CD8-positive, alpha-beta memory T cell (primary cell): ENCODE measurements around the gene ABHD6. TPM values are rescaled to one million over a fixed set of nuclear protein-coding genes. Genes with fewer than 3 reads are reported as not detected.
"Not testable (repeated sequence)": the region's sequence is repeated elsewhere in the genome, so short reads cannot be mapped to it uniquely, and the experiment has no call there.

Source experiments
- CTCF ChIA-PET: fragments of 350-600 bp; sonication (Branson Sonifier 250); formaldehyde crosslinking; loops from one replicate; lab custom pipeline; 2021; ENCODE audit warnings: antibody characterized with exemption; lab: Charles Lee
- POLR2A ChIA-PET: fragments of 350-600 bp; sonication (Branson Sonifier 250); formaldehyde crosslinking; loops from one replicate; lab custom pipeline; 2021; ENCODE audit warnings: antibody characterized with exemption; lab: Charles Lee
- DNase-seq, 5 donors: peaks; one replicate each; pipeline versions ENCODE4 v3.0.0 to v3.0.0-alpha.2; 2020 to 2022; ENCODE audit warnings: mixed read lengths in 1 of 5
- H3K27ac ChIP-seq: one replicate; pipeline ENCODE4 v1.7.0; 2013; ENCODE audit warnings: low read depth, mild to moderate bottlenecking, low read length, moderate library complexity
- H3K27me3 ChIP-seq: 2 replicates; pipeline ENCODE4 v1.7.0; 2013; ENCODE audit warnings: low read length, mild to moderate bottlenecking; ENCODE audit not compliant: insufficient read depth, poor library complexity, severe bottlenecking
- H3K36me3 ChIP-seq: 2 replicates; pipeline ENCODE4 v1.7.0; 2013; ENCODE audit warnings: mild to moderate bottlenecking, low read length, moderate library complexity; ENCODE audit not compliant: insufficient read depth
- H3K4me1 ChIP-seq: 2 replicates; pipeline ENCODE4 v1.7.0; 2013; ENCODE audit warnings: mild to moderate bottlenecking, low read length, moderate library complexity; ENCODE audit not compliant: insufficient read depth
- H3K4me3 ChIP-seq: 2 replicates; pipeline ENCODE4 v1.7.0; 2013; ENCODE audit warnings: mild to moderate bottlenecking, low read length
- H3K9me3 ChIP-seq: 2 replicates; pipeline ENCODE4 v1.7.0; 2013; ENCODE audit warnings: mild to moderate bottlenecking, low read length
- H3K27ac Mint-ChIP-seq, 8 donors: one replicate each; pipeline ENCODE4 v1.8.0; 2020 to 2021; ENCODE audit warnings: mixed read lengths in 8 of 8, mild to moderate bottlenecking in 6 of 8, inconsistent platforms in 3 of 8, moderate library complexity in 3 of 8
- H3K27me3 Mint-ChIP-seq, 2 donors: one replicate each; pipeline ENCODE4 v1.8.0; 2020 to 2021; ENCODE audit warnings: mixed read lengths in 2 of 2, mild to moderate bottlenecking in 1 of 2, moderate library complexity in 1 of 2
- H3K36me3 Mint-ChIP-seq, 3 donors: one replicate each; pipeline ENCODE4 v1.8.0; 2020 to 2021; ENCODE audit warnings: mixed read lengths in 3 of 3, inconsistent platforms in 1 of 3, mild to moderate bottlenecking in 1 of 3
- H3K4me1 Mint-ChIP-seq, 3 donors: one replicate each; pipeline ENCODE4 v1.8.0; 2020 to 2021; ENCODE audit warnings: mixed read lengths in 3 of 3, inconsistent platforms in 1 of 3, mild to moderate bottlenecking in 1 of 3
- H3K4me3 Mint-ChIP-seq, 7 donors: one replicate each; pipeline ENCODE4 v1.8.0; 2020 to 2021; ENCODE audit warnings: mixed read lengths in 7 of 7, mild to moderate bottlenecking in 6 of 7, moderate library complexity in 4 of 7, inconsistent platforms in 2 of 7
- H3K9me3 Mint-ChIP-seq, 5 donors: one replicate each; pipeline ENCODE4 v1.8.0; 2020 to 2022; ENCODE audit warnings: mixed read lengths in 5 of 5, mild to moderate bottlenecking in 3 of 5, moderate library complexity in 2 of 5, inconsistent platforms in 1 of 5
- polyA plus RNA-seq: library from polyadenylated mRNA; unstranded; fragments of 300-500 nt; fragmentation: Illumina TruSeq; gene quantifications from one replicate; pipeline ENCODE4 v1.2.3, GENCODE V29; 2021
- total RNA-seq, 2 experiments: library from RNA; stranded (reverse); gene quantifications; one replicate each; pipeline ENCODE4 v1.2.3, GENCODE V29; 2021

The ABHD6 gene
- total and polyA plus RNA-seq, 3 experiments from 2014 or later, result 6.6 to 10.6 (median 7.1) TPM

DNA sequence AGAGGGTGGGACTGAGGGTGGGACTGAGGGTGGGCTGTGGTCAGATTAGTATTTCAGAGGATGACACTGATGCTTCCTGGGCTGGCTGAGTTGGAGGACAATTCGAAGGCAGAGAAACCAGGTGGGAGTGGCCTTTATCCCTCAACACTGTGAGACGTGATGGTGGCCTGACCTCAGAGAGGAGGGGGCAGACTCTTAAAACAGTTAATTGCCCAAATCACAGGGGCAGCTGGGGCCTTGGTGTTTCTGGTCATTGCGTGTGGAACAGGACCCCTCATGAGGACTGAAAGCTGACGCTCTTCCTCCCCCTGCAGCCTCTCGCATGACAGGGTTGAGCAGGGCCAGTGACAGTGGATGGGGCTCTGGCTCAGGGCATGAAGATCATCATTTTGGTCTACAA is 45.5 kb upstream of the ABHD6 start:
- Mint-ChIP-seq H3K36me3 (no peaks in the 10 kb centered on the region), H3K4me3 (no peak overlapping the region), H3K9me3 (no peaks in the 10 kb centered on the region), H3K27ac (peak overlapping the region in 1 of 8 donors; percentile 43), H3K27me3 (no peaks in the 10 kb centered on the region), H3K4me1 (peaks cover 0 to 3% (median 0%) of the 10 kb centered on the region in 3 donors)
- Histone ChIP-seq H3K27me3 (no peaks in the 10 kb centered on the region), H3K27ac (no peak overlapping the region), H3K4me1 (no peaks in the 10 kb centered on the region), H3K36me3 (no peaks in the 10 kb centered on the region), H3K9me3 (no peaks in the 10 kb centered on the region), H3K4me3 (no peak overlapping the region)
- ChIA-PET POLR2A (no interaction called here), CTCF (interaction anchor here (1.3 kb wide), 1 partner anchor 15 kb away, joined by 5 read pairs; no protein-coding TSS in a partner anchor)
- DNase-seq, result peak in 1 of 5 donors; percentile 15

DNA sequence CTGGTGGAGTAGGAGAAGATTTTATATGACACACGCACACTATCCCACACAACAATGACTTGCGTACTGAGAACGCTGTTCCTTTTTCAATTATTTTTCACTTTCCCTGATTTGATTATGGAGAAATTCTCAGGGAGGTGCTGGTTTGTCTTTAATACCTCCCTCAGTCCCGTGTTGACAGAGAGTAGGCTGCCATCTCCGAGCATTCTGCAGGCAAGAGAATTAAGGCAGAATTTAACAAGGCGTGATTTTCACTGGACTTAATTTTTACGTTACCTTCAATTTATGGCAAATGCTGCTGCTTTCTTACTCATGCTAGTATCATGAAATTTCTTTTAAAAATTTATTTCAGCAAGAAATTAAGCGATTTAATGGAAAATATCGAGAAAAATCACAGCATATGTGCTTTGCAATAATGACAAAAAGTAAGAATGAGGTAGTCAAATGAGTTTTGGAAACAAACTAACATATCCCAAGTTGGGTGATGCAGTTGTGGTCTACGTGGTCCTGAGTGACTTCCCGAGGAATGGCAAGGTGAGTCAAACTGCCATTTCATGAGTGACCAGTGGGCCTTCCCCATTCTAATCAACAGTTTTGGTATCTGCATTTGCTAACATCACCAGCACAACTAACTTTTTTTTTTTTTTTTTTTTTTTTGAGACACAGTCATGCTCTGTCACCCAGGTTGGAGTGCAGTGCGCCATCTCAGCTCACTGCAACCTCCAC is 43.7 kb upstream of the ABHD6 start:
- H3K27me3 Mint-ChIP-seq, result no peaks in the 10 kb centered on the region

GRCh38 chr3:58197588-58197987 is 40.0 kb upstream of the ABHD6 start:
- ChIA-PET CTCF (no interaction called here), POLR2A (no interaction called here)
- H3K9me3 ChIP-seq, result no peaks in the 10 kb centered on the region
- no peak overlapping the region for H3K27ac Mint-ChIP-seq
- no peak overlapping the region for H3K4me3 Mint-ChIP-seq
- H3K36me3 ChIP-seq, result no peaks in the 10 kb centered on the region
- H3K4me1 ChIP-seq, result no peaks in the 10 kb centered on the region
- peak in 1 of 5 donors; percentile 10 for DNase-seq
- peaks cover 0 to 6% (median 4%) of the 10 kb centered on the region in 5 donors for H3K9me3 Mint-ChIP-seq
- no peak overlapping the region for H3K27ac ChIP-seq
- peaks cover 4 to 10% of the 10 kb centered on the region in 2 donors for H3K27me3 Mint-ChIP-seq
- no peaks in the 10 kb centered on the region for H3K4me1 Mint-ChIP-seq
- H3K27me3 ChIP-seq, result no peaks in the 10 kb centered on the region
- no peak overlapping the region for H3K4me3 ChIP-seq
- no peaks in the 10 kb centered on the region for H3K36me3 Mint-ChIP-seq

More for the DNA sequence above, 43.7 kb upstream of the ABHD6 start:
- Mint-ChIP-seq H3K36me3 (no peaks in the 10 kb centered on the region), H3K4me1 (no peaks in the 10 kb centered on the region), H3K4me3 (no peak overlapping the region), H3K9me3 (no peaks in the 10 kb centered on the region), H3K27ac (no peak overlapping the region)
- DNase-seq, result no peak
- Histone ChIP-seq H3K27ac (no peak overlapping the region), H3K4me1 (no peaks in the 10 kb centered on the region), H3K4me3 (no peak overlapping the region), H3K36me3 (no peaks in the 10 kb centered on the region), H3K9me3 (no peaks in the 10 kb centered on the region), H3K27me3 (no peaks in the 10 kb centered on the region)
- CTCF ChIA-PET, result interaction anchor here (1.3 kb wide), 1 partner anchor 17 kb away, joined by 5 read pairs; no protein-coding TSS in a partner anchor
- POLR2A ChIA-PET, result interaction anchor here (0.8 kb wide), 1 partner anchor 83 kb away, joined by 11 read pairs; no protein-coding TSS in a partner anchor

DNA sequence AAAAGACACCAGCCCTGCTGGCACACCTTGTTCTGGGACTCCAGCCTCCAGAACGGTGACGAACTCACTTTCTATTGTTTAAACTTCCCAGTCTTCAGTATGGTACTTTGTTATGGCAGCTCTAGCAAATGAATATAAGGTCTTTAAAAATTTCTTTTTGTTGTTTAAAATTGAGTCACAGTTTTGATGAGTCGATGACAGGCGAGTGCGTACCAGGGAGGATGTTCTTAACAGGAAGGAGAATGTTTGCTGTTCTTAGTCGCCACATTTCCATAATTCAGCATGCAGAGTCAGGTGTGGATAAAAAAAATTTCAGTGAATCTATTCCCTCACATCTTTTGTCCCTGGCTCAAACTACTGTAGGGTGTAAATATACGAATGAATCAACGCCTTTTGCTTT is 39.2 kb upstream of the ABHD6 start:
- H3K4me1 Mint-ChIP-seq, result no peaks in the 10 kb centered on the region
- POLR2A ChIA-PET, result no interaction called here
- H3K27ac ChIP-seq, result no peak overlapping the region
- no peaks in the 10 kb centered on the region for H3K36me3 ChIP-seq
- no peak overlapping the region for H3K4me3 ChIP-seq
- no peaks in the 10 kb centered on the region for H3K4me1 ChIP-seq
- no peak for DNase-seq
- H3K27me3 Mint-ChIP-seq, result peaks cover 9 to 15% of the 10 kb centered on the region in 2 donors
- H3K27me3 ChIP-seq, result no peaks in the 10 kb centered on the region
- CTCF ChIA-PET, result no interaction called here
- H3K36me3 Mint-ChIP-seq, result no peaks in the 10 kb centered on the region
- H3K4me3 Mint-ChIP-seq, result no peak overlapping the region
- H3K9me3 ChIP-seq, result no peaks in the 10 kb centered on the region
- peaks cover 0 to 9% (median 6%) of the 10 kb centered on the region in 5 donors for H3K9me3 Mint-ChIP-seq
- H3K27ac Mint-ChIP-seq, result no peak overlapping the region

- H3K27me3 Mint-ChIP-seq, result peaks cover 9 to 15% of the 10 kb centered on the region in 2 donors
- Histone ChIP-seq H3K9me3 (no peaks in the 10 kb centered on the region), H3K27me3 (no peaks in the 10 kb centered on the region), H3K27ac (no peak overlapping the region), H3K4me1 (no peaks in the 10 kb centered on the region), H3K4me3 (no peak overlapping the region), H3K36me3 (no peaks in the 10 kb centered on the region)
- peaks cover 0 to 9% (median 6%) of the 10 kb centered on the region in 5 donors for H3K9me3 Mint-ChIP-seq
- ChIA-PET CTCF (interaction anchor here (0.8 kb wide), 1 partner anchor 9 kb away, joined by 3 read pairs; no protein-coding TSS in a partner anchor), POLR2A (no interaction called here)
- H3K4me3 Mint-ChIP-seq, result no peak overlapping the region
- H3K4me1 Mint-ChIP-seq, result no peaks in the 10 kb centered on the region
- H3K27ac Mint-ChIP-seq, result no peak overlapping the region
- no peak for DNase-seq
- H3K36me3 Mint-ChIP-seq, result no peaks in the 10 kb centered on the region
These were observed 38.8 kb upstream of the ABHD6 start for GRCh38 chr3:58198804-58199203.

DNA sequence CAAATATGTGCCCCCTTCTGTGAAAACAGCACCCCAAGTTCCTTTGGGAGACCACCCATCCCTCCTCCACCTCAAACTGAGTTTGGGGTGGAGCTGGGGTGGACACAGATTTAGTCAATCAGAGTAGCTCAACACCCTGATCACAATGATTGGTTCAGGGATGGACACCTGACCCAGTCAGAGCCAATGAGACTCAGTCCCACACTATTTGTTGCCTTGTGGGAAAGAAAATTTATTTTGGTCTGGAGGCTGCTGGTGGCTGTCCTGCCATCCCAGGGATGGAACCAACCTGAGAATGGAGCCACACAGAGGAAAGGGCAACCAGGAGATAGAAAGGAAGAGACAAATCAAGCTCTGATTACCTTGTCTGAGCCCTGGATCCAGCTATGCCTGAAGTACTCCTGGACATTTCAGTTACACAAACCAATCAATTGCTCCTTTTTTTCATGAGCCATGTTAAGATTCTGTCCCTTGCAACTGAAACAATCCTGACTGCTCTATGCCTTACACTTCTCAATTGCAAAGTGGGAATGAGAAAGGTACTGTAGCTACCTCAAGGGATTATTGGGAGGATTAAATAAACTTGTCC is 37.4 kb upstream of the ABHD6 start:
- H3K4me1 Mint-ChIP-seq, result no peaks in the 10 kb centered on the region
- H3K9me3 Mint-ChIP-seq, result peaks cover 0 to 9% (median 6%) of the 10 kb centered on the region in 5 donors
- ChIA-PET CTCF (interaction anchor here (2.7 kb wide), 1 partner anchor 12 kb away, joined by 12 read pairs; no protein-coding TSS in a partner anchor), POLR2A (no interaction called here)
- H3K27me3 Mint-ChIP-seq, result peaks cover 12 to 15% of the 10 kb centered on the region in 2 donors
- no peaks in the 10 kb centered on the region for H3K36me3 ChIP-seq
- H3K9me3 ChIP-seq, result no peaks in the 10 kb centered on the region
- H3K27me3 ChIP-seq, result no peaks in the 10 kb centered on the region
- no peaks in the 10 kb centered on the region for H3K36me3 Mint-ChIP-seq
- no peaks in the 10 kb centered on the region for H3K4me1 ChIP-seq
- no peak overlapping the region for H3K27ac ChIP-seq
- no peak for DNase-seq
- no peak overlapping the region for H3K4me3 ChIP-seq
- H3K4me3 Mint-ChIP-seq, result no peak overlapping the region
- no peak overlapping the region for H3K27ac Mint-ChIP-seq

DNA sequence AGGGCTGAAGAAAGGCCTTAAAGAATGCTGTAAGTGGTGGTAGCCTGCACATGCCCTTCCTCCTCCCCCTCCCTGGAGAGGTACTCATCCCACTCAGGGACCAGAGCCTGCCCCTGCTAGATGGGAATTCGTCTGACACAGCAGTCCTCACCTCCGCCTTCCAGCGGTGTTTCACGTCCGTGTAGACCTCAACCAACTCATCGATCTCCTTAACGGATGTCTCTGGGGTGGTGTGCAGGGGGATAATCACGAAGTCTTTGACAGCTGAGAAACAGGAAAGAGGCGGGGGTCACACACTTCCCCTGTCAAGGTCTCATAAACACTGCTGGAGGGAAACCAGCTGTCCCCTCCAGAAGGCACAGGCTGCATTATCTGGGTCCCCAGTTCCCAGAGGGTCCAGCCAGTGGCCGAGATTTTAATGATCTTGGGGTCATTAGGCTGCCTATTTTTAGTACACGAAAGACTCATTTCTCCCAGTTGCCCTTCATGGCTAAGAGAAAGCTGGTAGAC is 36.7 kb upstream of the ABHD6 start:
- POLR2A ChIA-PET, result no interaction called here
- H3K27ac ChIP-seq, result no peak overlapping the region
- no peak overlapping the region for H3K4me3 Mint-ChIP-seq
- H3K9me3 Mint-ChIP-seq, result peaks cover 0 to 9% (median 6%) of the 10 kb centered on the region in 5 donors
- H3K4me1 ChIP-seq, result no peaks in the 10 kb centered on the region
- H3K27me3 Mint-ChIP-seq, result peaks cover 14 to 18% of the 10 kb centered on the region in 2 donors
- H3K4me3 ChIP-seq, result no peak overlapping the region
- CTCF ChIA-PET, result interaction anchor here (1.0 to 2.7 kb wide), 2 partner anchors 13 to 24 kb away, joined by 6 to 12 read pairs; no protein-coding TSS in a partner anchor
- H3K4me1 Mint-ChIP-seq, result no peaks in the 10 kb centered on the region
- H3K36me3 ChIP-seq, result no peaks in the 10 kb centered on the region
- DNase-seq, result no peak
- H3K36me3 Mint-ChIP-seq, result no peaks in the 10 kb centered on the region
- H3K27ac Mint-ChIP-seq, result no peak overlapping the region
- H3K9me3 ChIP-seq, result no peaks in the 10 kb centered on the region
- H3K27me3 ChIP-seq, result no peaks in the 10 kb centered on the region

DNA sequence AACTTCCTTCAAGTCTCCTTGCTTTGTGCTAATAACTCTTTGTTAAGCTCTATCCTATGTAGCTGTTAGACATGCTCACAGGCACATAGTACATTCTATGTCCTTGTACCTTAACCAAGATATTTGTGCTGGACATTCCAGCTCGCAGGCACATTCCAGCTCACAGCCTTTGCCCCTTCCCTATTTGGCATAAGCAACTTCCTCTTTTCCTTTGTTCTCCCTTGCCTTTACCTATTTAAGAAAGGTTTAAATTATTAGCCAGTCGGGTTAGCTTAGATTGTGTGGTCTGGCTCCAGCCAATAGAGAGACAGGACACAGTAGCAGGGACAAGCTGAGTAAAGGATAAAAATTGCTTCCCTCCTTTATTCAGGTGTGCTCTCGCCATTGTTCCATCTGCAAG is 36.1 kb upstream of the ABHD6 start:
- H3K9me3 ChIP-seq, DNase-seq, H3K4me1 ChIP-seq, H3K27me3 ChIP-seq, H3K36me3 Mint-ChIP-seq, H3K4me1 Mint-ChIP-seq, H3K27ac ChIP-seq, H3K36me3 ChIP-seq, H3K27ac Mint-ChIP-seq, H3K4me3 ChIP-seq, H3K4me3 Mint-ChIP-seq, H3K9me3 Mint-ChIP-seq: not testable (repeated sequence)
- peaks cover 14 to 18% of the 10 kb centered on the region in 2 donors for H3K27me3 Mint-ChIP-seq
- CTCF ChIA-PET, result interaction anchor here (1.0 to 2.7 kb wide), 2 partner anchors 13 to 24 kb away, joined by 6 to 12 read pairs; no protein-coding TSS in a partner anchor
- POLR2A ChIA-PET, result interaction anchor here (0.6 kb wide), 1 partner anchor 17 kb away, joined by 4 read pairs; no protein-coding TSS in a partner anchor
